CD4-positive, alpha-beta T cell treated with Interleukin-17A for 4 hours (primary cell): ENCODE measurements around the gene CCDC73.

Experiments
- DNase-seq: peaks from one replicate; pipeline ENCODE4 v3.0.0-alpha.2; 2020; ENCODE audit warnings: mixed read lengths

Gene CCDC73

GRCh38 chr11:32583459-32584271, 210.8 kb downstream of the CCDC73 start, which contains the start of gene EIF3M:
TSS of gene EIF3M (plus strand) at chr11:32583831. CDS start at chr11:32583888, 57 bp downstream.
- peak; percentile 95 for DNase-seq

- no peak for DNase-seq
Measured at GRCh38 chr11:32581556-32581955, 212.9 kb downstream of the CCDC73 start.

- no peak for DNase-seq
Measured at GRCh38 chr11:32580967-32581366, 213.5 kb downstream of the CCDC73 start.

- no peak for DNase-seq
Measured at GRCh38 chr11:32576456-32576855, 218.0 kb downstream of the CCDC73 start.

GRCh38 chr11:32575070-32575469, 219.4 kb downstream of the CCDC73 start:
- DNase-seq, result no peak

GRCh38 chr11:32574421-32574820, 220.0 kb downstream of the CCDC73 start:
- no peak for DNase-seq

GRCh38 chr11:32573228-32573627, 221.2 kb downstream of the CCDC73 start:
- no peak for DNase-seq

- DNase-seq, result no peak
Measured at GRCh38 chr11:32571039-32571438, 223.4 kb downstream of the CCDC73 start.

- no peak for DNase-seq
Measured at GRCh38 chr11:32569313-32569881, 225.1 kb downstream of the CCDC73 start.

GRCh38 chr11:32567154-32567553, 227.3 kb downstream of the CCDC73 start:
- DNase-seq, result no peak

- no peak for DNase-seq
Measured at GRCh38 chr11:32566517-32566916, 227.9 kb downstream of the CCDC73 start.

GRCh38 chr11:32563600-32563959, 230.9 kb downstream of the CCDC73 start:
- DNase-seq, result no peak

- DNase-seq, result no peak
Measured at GRCh38 chr11:32562839-32563599, 231.4 kb downstream of the CCDC73 start.

GRCh38 chr11:32561835-32562234, 232.6 kb downstream of the CCDC73 start:
- no peak for DNase-seq

- DNase-seq, result no peak
Measured at GRCh38 chr11:32555895-32556294, 238.6 kb downstream of the CCDC73 start.

GRCh38 chr11:32555091-32555490, 239.4 kb downstream of the CCDC73 start:
- DNase-seq, result no peak
